GM21737 (cell line): Measurements from ENCODE around the gene OTUD4.

Source experiments
- ATAC-seq: cut with Tn5 transposase; IDR thresholded peaks from one replicate; pipeline ENCODE4 v1.9.1; 2021; ENCODE audit warnings: mild to moderate bottlenecking, moderate library complexity; ENCODE audit not compliant: unreplicated experiment

Gene OTUD4

GRCh38 chr4:145130130-145130529 is 50.3 kb downstream of the OTUD4 start:
- no peak for ATAC-seq

GRCh38 chr4:145125396-145125795 is 55.0 kb downstream of the OTUD4 start:
- no peak for ATAC-seq

- no peak for ATAC-seq
Measured at GRCh38 chr4:145108128-145108527, 72.3 kb downstream of the OTUD4 start.

GRCh38 chr4:145107126-145107525 is 73.3 kb downstream of the OTUD4 start:
- ATAC-seq: no peak

- no peak for ATAC-seq
Measured at GRCh38 chr4:145103496-145103895, 76.9 kb downstream of the OTUD4 start.

GRCh38 chr4:145102619-145103018 is 77.8 kb downstream of the OTUD4 start:
- no peak for ATAC-seq

GRCh38 chr4:145101091-145101490 is 79.3 kb downstream of the OTUD4 start:
- ATAC-seq: no peak

GRCh38 chr4:145099653-145100052 is 80.7 kb downstream of the OTUD4 start:
- no peak for ATAC-seq

- ATAC-seq: peak; percentile 13
Measured at GRCh38 chr4:145098675-145099037, 81.7 kb downstream of the OTUD4 start.

- peak; percentile 78 for ATAC-seq
Measured at GRCh38 chr4:145097821-145098674, 82.3 kb downstream of the OTUD4 start, which contains the start of the genes ABCE1 and ANAPC10. Gene ABCE1, plus strand, starts transcription at chr4:145098311. Its CDS starts 6,102 bp downstream, at chr4:145104413. Gene ANAPC10, minus strand, starts transcription at chr4:145098196. Its CDS starts 2,097 bp downstream, at chr4:145096099.

- no peak for ATAC-seq
Measured at GRCh38 chr4:145097331-145097820, 83.0 kb downstream of the OTUD4 start.

GRCh38 chr4:145093638-145094037 is 86.8 kb downstream of the OTUD4 start:
- ATAC-seq: no peak

- no peak for ATAC-seq
Measured at GRCh38 chr4:145090380-145090779, 90.0 kb downstream of the OTUD4 start.

- ATAC-seq: no peak
Measured at GRCh38 chr4:145083891-145084605, 96.3 kb downstream of the OTUD4 start.
